B cell (primary cell): ENCODE measurements around the gene RNF149. TPM values are rescaled to one million over a fixed set of nuclear protein-coding genes. Genes with fewer than 3 reads are reported as not detected.

Experiments
- ATAC-seq: fragments of 200-7000 bp; cut with Tn5 transposase; one replicate; pipeline ENCODE4 v1.10.0; 2021; ENCODE audit warnings: low read depth, mild to moderate bottlenecking, moderate number of reproducible peaks, moderate library complexity
- CTCF ChIA-PET: fragments of 350-600 bp; sonication (Branson Sonifier 250); formaldehyde crosslinking; loops from one replicate; lab custom pipeline; 2021; ENCODE audit warnings: antibody characterized with exemption, inconsistent platforms; lab: Charles Lee
- POLR2A ChIA-PET: fragments of 350-600 bp; sonication (Branson Sonifier 250); formaldehyde crosslinking; loops from one replicate; lab custom pipeline; 2021; ENCODE audit warnings: antibody characterized with exemption; lab: Charles Lee
- DNase-seq: peaks from one replicate; pipeline ENCODE4 v3.0.0; 2013
- H2AFZ ChIP-seq: 2 replicates; pipeline ENCODE4 v1.6.1; 2012; ENCODE audit warnings: mild to moderate bottlenecking, low read depth, low read length; ENCODE audit not compliant: insufficient read depth, poor library complexity, severe bottlenecking
- H3K27ac ChIP-seq, 2 donors: 1 replicate in 1 of 2; 2 replicates in 1 of 2; pipeline ENCODE4 v1.5.1; 2012 to 2013; ENCODE audit warnings: low read length in 2 of 2, mild to moderate bottlenecking in 2 of 2, moderate library complexity in 1 of 2
- H3K27me3 ChIP-seq, 4 experiments: fragments of 200-600 bp in 1 of 4; sonication (generic) in 1 of 4; replicated peaks in 1 of 4; 1 replicate in 2 of 4; 2 replicates in 2 of 4; pipeline versions ENCODE4 v1.6.1 to v1.7.0; 2013 to 2016; ENCODE audit warnings: low read length in 3 of 4, mild to moderate bottlenecking in 2 of 4, mixed read lengths in 1 of 4, moderate library complexity in 1 of 4; ENCODE audit not compliant: insufficient read depth in 4 of 4, control insufficient read depth in 3 of 4; ENCODE audit errors: control extremely low read depth in 1 of 4
- H3K36me3 ChIP-seq, 2 experiments: replicated peaks in 1 of 2; 1 replicate in 1 of 2; 2 replicates in 1 of 2; pipeline versions ENCODE4 v1.6.1 to v1.7.1; 2013; ENCODE audit warnings: low read length in 1 of 2; ENCODE audit not compliant: insufficient read depth in 2 of 2, control insufficient read depth in 1 of 2; ENCODE audit errors: control extremely low read depth in 1 of 2, extremely low read depth in 1 of 2
- H3K4me1 ChIP-seq, 2 donors: fragments of 200-600 bp in 1 of 2; sonication (generic) in 1 of 2; 1 replicate in 1 of 2; 2 replicates in 1 of 2; pipeline versions ENCODE4 v1.5.1 to v1.6.1; 2013 to 2017; ENCODE audit warnings: low read length in 2 of 2; ENCODE audit not compliant: control insufficient read depth in 2 of 2, insufficient read depth in 2 of 2
- H3K4me2 ChIP-seq: replicated peaks from 2 replicates; pipeline ENCODE3; 2012; ENCODE audit warnings: mild to moderate bottlenecking, low read depth, low read length; ENCODE audit not compliant: poor library complexity, severe bottlenecking
- H3K4me3 ChIP-seq, 5 experiments: fragments of 200-600 bp in 1 of 5; sonication (generic) in 1 of 5; 1 replicate in 3 of 5; 2 replicates in 2 of 5; pipeline versions ENCODE4 v1.5.1 to v1.7.0; 2011 to 2016; ENCODE audit warnings: low read length in 4 of 5, mild to moderate bottlenecking in 4 of 5, low read depth in 2 of 5, control low read depth in 1 of 5, moderate library complexity in 1 of 5; ENCODE audit not compliant: insufficient read depth in 1 of 5; ENCODE audit errors: control extremely low read depth in 1 of 5, extremely low read depth in 1 of 5
- H3K79me2 ChIP-seq: fragments of 200-600 bp; sonication (generic); one replicate; pipeline ENCODE4 v1.6.0; 2016; ENCODE audit warnings: low read length; ENCODE audit not compliant: control insufficient read depth, insufficient read depth
- H3K9ac ChIP-seq: fragments of 200-600 bp; sonication (generic); 2 replicates; pipeline ENCODE4 v1.6.1; 2017; ENCODE audit warnings: mild to moderate bottlenecking, low read length, moderate library complexity
- H3K9me3 ChIP-seq, 3 donors: one replicate each; pipeline versions ENCODE4 v1.6.1 to v1.7.1; 2013; ENCODE audit warnings: low read length in 2 of 3; ENCODE audit not compliant: control insufficient read depth in 2 of 3, insufficient read depth in 1 of 3; ENCODE audit errors: control extremely low read depth in 1 of 3
- H4K20me1 ChIP-seq: 2 replicates; pipeline ENCODE4 v1.6.0; 2012; ENCODE audit warnings: mild to moderate bottlenecking, low read length; ENCODE audit not compliant: insufficient read depth, control insufficient read depth, poor library complexity, severe bottlenecking
- H3K27ac Mint-ChIP-seq: one replicate; pipeline ENCODE4 v1.8.0; 2021; ENCODE audit warnings: mixed read lengths
- H3K27me3 Mint-ChIP-seq: one replicate; pipeline ENCODE4 v1.8.0; 2021; ENCODE audit warnings: mixed read lengths
- H3K4me1 Mint-ChIP-seq: one replicate; pipeline ENCODE4 v1.8.0; 2021; ENCODE audit warnings: mixed read lengths
- H3K4me3 Mint-ChIP-seq: one replicate; pipeline ENCODE4 v1.8.0; 2021; ENCODE audit warnings: mixed read lengths
- H3K9me3 Mint-ChIP-seq: one replicate; pipeline ENCODE4 v1.8.0; 2022; ENCODE audit warnings: mixed read lengths; ENCODE audit not compliant: insufficient read depth
- CTCF ChIP-seq: fragments of 200-600 bp; IDR thresholded peaks from one replicate; pipeline ENCODE4 v1.8.0; 2022; ENCODE audit warnings: antibody characterized with exemption, mild to moderate bottlenecking
- EZH2 ChIP-seq: IDR thresholded peaks from 2 replicates; pipeline ENCODE4 v1.6.1; 2012; ENCODE audit warnings: borderline replicate concordance, low read depth, mild to moderate bottlenecking, moderate library complexity, low read length; ENCODE audit not compliant: insufficient read depth, poor library complexity, severe bottlenecking
- WGBS: methylation state at CpG from one replicate; pipeline ENCODE4 v1.1.5; 2013; ENCODE audit warnings: missing lambda C conversion rate; ENCODE audit not compliant: insufficient coverage; 5-methylcytosine and 5-hydroxymethylcytosine counted together
- intact Hi-C: fragments of 100-400 bp; cut with micrococcal nuclease; formaldehyde crosslinking; loops from one replicate; pipeline ENCODE4 v1.10.0; 2022
- polyA plus RNA-seq: library from polyadenylated mRNA; depleted of rRNA; stranded (reverse); fragments of >200 nt; gene quantifications from 2 replicates; pipeline ENCODE4 v1.2.3, GENCODE V29; 2012
- total RNA-seq, 2 donors: library from RNA; stranded (reverse); fragments of 120-200 nt in 1 of 2; gene quantifications; 1 replicate in 1 of 2; 2 replicates in 1 of 2; pipeline versions ENCODE4 v1.2.3 to v1.2.4, GENCODE V29; 2013 to 2022

RNF149 gene
- total and polyA plus RNA-seq, 2 donors (not counting 1 experiment from before 2014, with no cell fraction given): 28.2 to 71.6 TPM

- Histone ChIP-seq H3K27me3 (no peaks in the 10 kb centered on the region), H3K9me3 (no peaks in the 10 kb centered on the region), H3K4me1 (no peaks in the 10 kb centered on the region), H3K9ac (no peak overlapping the region), H3K4me2 (no peak overlapping the region), H4K20me1 (peaks cover 20% of the 10 kb centered on the region), H3K36me3 (peaks cover 8 to 44% of the 10 kb centered on the region in 2 experiments), H3K79me2 (peaks cover 10% of the 10 kb centered on the region), H3K4me3 (no peak overlapping the region), H2AFZ (no peak overlapping the region), H3K27ac (no peak overlapping the region)
- Mint-ChIP-seq H3K27ac (no peak overlapping the region), H3K27me3 (no peaks in the 10 kb centered on the region), H3K9me3 (no peaks in the 10 kb centered on the region), H3K4me1 (peaks cover 4% of the 10 kb centered on the region), H3K4me3 (no peak overlapping the region)
- TF ChIP-seq EZH2 (no peak), CTCF (no peak)
- no CpG with 5 or more reads among the region's 3 CpGs for WGBS
- ChIA-PET POLR2A (no interaction called here), CTCF (no interaction called here)
- DNase-seq: no peak
- intact Hi-C loops: no loop called here
- ATAC-seq: no peak
These were observed 16.5 kb downstream of the RNF149 start for GRCh38 chr2:101291973-101292372.

GRCh38 chr2:101290711-101291110 lies 17.8 kb downstream of the RNF149 start:
- Mint-ChIP-seq H3K4me1 (no peaks in the 10 kb centered on the region), H3K27ac (no peak overlapping the region)
- POLR2A ChIA-PET: no interaction called here

More at GRCh38 chr2:101290711-101291110, 17.8 kb downstream of the RNF149 start:
- Histone ChIP-seq H3K79me2 (peaks cover 6% of the 10 kb centered on the region), H3K27ac (no peak overlapping the region), H3K36me3 (peaks cover 10 to 57% of the 10 kb centered on the region in 2 experiments), H2AFZ (no peak overlapping the region), H4K20me1 (peaks cover 15% of the 10 kb centered on the region), H3K9ac (no peak overlapping the region), H3K4me3 (no peak overlapping the region), H3K9me3 (no peaks in the 10 kb centered on the region), H3K4me2 (no peak overlapping the region), H3K27me3 (no peaks in the 10 kb centered on the region), H3K4me1 (no peaks in the 10 kb centered on the region)
- ATAC-seq (no peak), DNase-seq (no peak)
- no peak for TF ChIP-seq CTCF
- no peak for TF ChIP-seq EZH2
- CTCF ChIA-PET: no interaction called here
- intact Hi-C loops: no loop called here
- H3K9me3 Mint-ChIP-seq: no peaks in the 10 kb centered on the region
- H3K27me3 Mint-ChIP-seq: no peaks in the 10 kb centered on the region
- no peak overlapping the region for H3K4me3 Mint-ChIP-seq
